ENCODE results near the gene UBE3B. TPM values are rescaled to one million over a fixed set of nuclear protein-coding genes. Genes with fewer than 3 reads are reported as not detected.

Gene UBE3B
- total and polyA plus RNA-seq, 2 donors (not counting 1 experiment from before 2014, with no cell fraction given): 27.2 to 52.1 TPM

DNA sequence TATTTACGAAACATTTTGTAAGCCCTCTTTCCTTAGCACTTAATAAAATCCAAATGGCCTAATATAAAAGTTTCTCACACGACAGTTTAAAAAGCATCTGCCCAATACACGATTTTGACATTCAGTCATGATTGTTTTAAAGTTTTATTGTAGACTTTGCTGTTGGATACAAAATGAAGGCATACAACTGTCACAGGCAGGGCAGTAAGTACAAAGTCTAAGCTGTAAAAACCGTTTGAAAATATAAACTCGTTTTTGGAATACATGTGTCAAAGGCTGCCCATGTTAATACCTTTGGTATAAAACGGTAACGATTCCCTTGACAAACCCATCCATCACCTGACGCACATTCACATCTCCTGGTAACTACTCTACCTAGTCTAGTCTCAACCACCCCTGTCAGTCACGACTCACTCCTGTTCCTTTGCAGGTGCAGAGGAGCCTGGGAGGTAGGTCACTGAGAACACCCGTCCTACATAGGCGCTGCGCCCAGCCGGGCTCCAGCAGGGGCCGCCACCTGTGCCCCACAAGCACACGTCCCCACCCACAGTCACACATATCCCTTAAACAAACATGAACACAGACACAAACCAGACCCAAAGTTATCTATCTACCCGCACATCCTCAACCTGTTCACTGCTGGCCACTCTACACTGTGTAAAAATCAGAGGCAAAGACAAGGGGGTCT is 27.4 kb upstream of the UBE3B start:
- POLR2A ChIA-PET: no interaction called here
- intact Hi-C loops (cut with micrococcal nuclease): no loop called here
- H3K4me2 ChIP-seq (replicated peaks; ENCODE audit: low read depth, low read length, poor library complexity, severe bottlenecking): no peak overlapping the region
- H3K27ac ChIP-seq (ENCODE audit: low read length in 2 of 2): no peak overlapping the region
- Mint-ChIP-seq H3K27ac (no peak overlapping the region), H3K9me3 (ENCODE audit: insufficient read depth) (no peaks in the 10 kb centered on the region), H3K4me1 (no peaks in the 10 kb centered on the region), H3K27me3 (no peaks in the 10 kb centered on the region), H3K4me3 (no peak overlapping the region)
- H3K9me3 ChIP-seq (ENCODE audit: control extremely low read depth in 1 of 3, control insufficient read depth in 2 of 3, insufficient read depth in 1 of 3, low read length in 2 of 3): no peaks in the 10 kb centered on the region
- no peak for ATAC-seq (ENCODE audit: low read depth)
- no peak overlapping the region for H3K9ac ChIP-seq (ENCODE audit: low read length)
- TF ChIP-seq, protein P1, sequence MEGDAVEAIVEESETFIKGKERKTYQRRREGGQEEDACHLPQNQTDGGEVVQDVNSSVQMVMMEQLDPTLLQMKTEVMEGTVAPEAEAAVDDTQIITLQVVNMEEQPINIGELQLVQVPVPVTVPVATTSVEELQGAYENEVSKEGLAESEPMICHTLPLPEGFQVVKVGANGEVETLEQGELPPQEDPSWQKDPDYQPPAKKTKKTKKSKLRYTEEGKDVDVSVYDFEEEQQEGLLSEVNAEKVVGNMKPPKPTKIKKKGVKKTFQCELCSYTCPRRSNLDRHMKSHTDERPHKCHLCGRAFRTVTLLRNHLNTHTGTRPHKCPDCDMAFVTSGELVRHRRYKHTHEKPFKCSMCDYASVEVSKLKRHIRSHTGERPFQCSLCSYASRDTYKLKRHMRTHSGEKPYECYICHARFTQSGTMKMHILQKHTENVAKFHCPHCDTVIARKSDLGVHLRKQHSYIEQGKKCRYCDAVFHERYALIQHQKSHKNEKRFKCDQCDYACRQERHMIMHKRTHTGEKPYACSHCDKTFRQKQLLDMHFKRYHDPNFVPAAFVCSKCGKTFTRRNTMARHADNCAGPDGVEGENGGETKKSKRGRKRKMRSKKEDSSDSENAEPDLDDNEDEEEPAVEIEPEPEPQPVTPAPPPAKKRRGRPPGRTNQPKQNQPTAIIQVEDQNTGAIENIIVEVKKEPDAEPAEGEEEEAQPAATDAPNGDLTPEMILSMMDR (IDR thresholded peaks at IDR 0.05): no peak
- TF ChIP-seq EZH2 (IDR thresholded peaks at IDR 0.05; ENCODE audit: borderline replicate concordance, insufficient read depth, low read depth, low read length, poor library complexity, severe bottlenecking): no peak
- no peaks in the 10 kb centered on the region for H3K4me1 ChIP-seq (ENCODE audit: control insufficient read depth in 2 of 2, insufficient read depth in 2 of 2, low read length in 2 of 2)
- H3K36me3 ChIP-seq (replicated peaks in 1 of 2; ENCODE audit: control extremely low read depth in 1 of 2, control insufficient read depth in 1 of 2, extremely low read depth in 1 of 2, insufficient read depth in 2 of 2, low read length in 1 of 2): peaks cover 4 to 65% of the 10 kb centered on the region in 2 experiments
- CTCF ChIA-PET: interaction anchor here (0.7 kb wide), 1 partner anchor 246 kb away, joined by 3 read pairs; no protein-coding TSS in a partner anchor
- WGBS (ENCODE audit: insufficient coverage): 89% methylated on average over 12 of the region's 16 CpGs
- no peak overlapping the region for H3K4me3 ChIP-seq (ENCODE audit: control extremely low read depth in 1 of 5, extremely low read depth in 1 of 5, insufficient read depth in 1 of 5, low read depth in 2 of 5, low read length in 4 of 5)
- H3K27me3 ChIP-seq (replicated peaks in 1 of 4; ENCODE audit: control extremely low read depth in 1 of 4, control insufficient read depth in 3 of 4, insufficient read depth in 4 of 4, low read length in 3 of 4): no peaks in the 10 kb centered on the region
- no peaks in the 10 kb centered on the region for H4K20me1 ChIP-seq (ENCODE audit: control insufficient read depth, insufficient read depth, low read length, poor library complexity, severe bottlenecking)
- no peak for DNase-seq
- H2AFZ ChIP-seq (ENCODE audit: insufficient read depth, low read depth, low read length, poor library complexity, severe bottlenecking): no peak overlapping the region
- no peaks in the 10 kb centered on the region for H3K79me2 ChIP-seq (ENCODE audit: control insufficient read depth, insufficient read depth, low read length)

DNA sequence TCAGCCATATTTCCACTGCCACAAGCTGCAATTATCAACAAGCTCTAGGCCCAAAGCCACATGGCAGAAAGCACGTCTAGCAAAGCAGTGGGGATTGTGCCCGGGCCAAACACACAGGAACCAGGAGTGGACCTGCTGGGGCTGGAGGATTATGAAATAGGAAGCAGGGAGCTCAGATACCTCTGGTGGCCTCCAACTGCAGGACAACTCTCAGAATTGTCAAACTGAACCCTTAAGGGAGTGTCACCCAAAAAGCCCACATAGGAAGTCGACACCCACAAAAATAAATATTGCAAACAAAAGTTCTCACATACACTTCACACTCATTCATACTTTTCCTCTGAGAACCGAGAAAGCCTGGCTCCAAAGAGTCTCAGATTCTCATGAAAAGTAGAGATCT is 26.5 kb upstream of the UBE3B start:
- ChIA-PET POLR2A (no interaction called here), CTCF (no interaction called here)
- Histone ChIP-seq H3K9me3 (ENCODE audit: control extremely low read depth in 1 of 3, control insufficient read depth in 2 of 3, insufficient read depth in 1 of 3, low read length in 2 of 3) (no peaks in the 10 kb centered on the region), H3K9ac (ENCODE audit: low read length) (no peak overlapping the region), H3K27me3 (replicated peaks in 1 of 4; ENCODE audit: control extremely low read depth in 1 of 4, control insufficient read depth in 3 of 4, insufficient read depth in 4 of 4, low read length in 3 of 4) (no peaks in the 10 kb centered on the region), H4K20me1 (ENCODE audit: control insufficient read depth, insufficient read depth, low read length, poor library complexity, severe bottlenecking) (no peaks in the 10 kb centered on the region), H3K27ac (ENCODE audit: low read length in 2 of 2) (no peak overlapping the region), H3K36me3 (replicated peaks in 1 of 2; ENCODE audit: control extremely low read depth in 1 of 2, control insufficient read depth in 1 of 2, extremely low read depth in 1 of 2, insufficient read depth in 2 of 2, low read length in 1 of 2) (peaks cover 6 to 75% of the 10 kb centered on the region in 2 experiments), H3K4me3 (ENCODE audit: control extremely low read depth in 1 of 5, extremely low read depth in 1 of 5, insufficient read depth in 1 of 5, low read depth in 2 of 5, low read length in 4 of 5) (no peak overlapping the region), H3K4me2 (replicated peaks; ENCODE audit: low read depth, low read length, poor library complexity, severe bottlenecking) (no peak overlapping the region), H2AFZ (ENCODE audit: insufficient read depth, low read depth, low read length, poor library complexity, severe bottlenecking) (no peak overlapping the region), H3K4me1 (ENCODE audit: control insufficient read depth in 2 of 2, insufficient read depth in 2 of 2, low read length in 2 of 2) (no peaks in the 10 kb centered on the region), H3K79me2 (ENCODE audit: control insufficient read depth, insufficient read depth, low read length) (no peaks in the 10 kb centered on the region)
- intact Hi-C loops (cut with micrococcal nuclease): no loop called here
- Mint-ChIP-seq H3K27ac (no peak overlapping the region), H3K4me3 (no peak overlapping the region), H3K4me1 (no peaks in the 10 kb centered on the region), H3K27me3 (no peaks in the 10 kb centered on the region), H3K9me3 (ENCODE audit: insufficient read depth) (no peaks in the 10 kb centered on the region)
- 96% methylated on average over 4 of the region's 4 CpGs for WGBS (ENCODE audit: insufficient coverage)
- TF ChIP-seq, protein P1 (IDR thresholded peaks at IDR 0.05): no peak
- no peak for TF ChIP-seq EZH2 (IDR thresholded peaks at IDR 0.05; ENCODE audit: borderline replicate concordance, insufficient read depth, low read depth, low read length, poor library complexity, severe bottlenecking)
- ATAC-seq (ENCODE audit: low read depth) (no peak), DNase-seq (no peak)

Data from B cell (primary cell).